Renal pelvis (tissue), 12 donors: ENCODE results near the gene BICRA. TPM values are rescaled to one million over a fixed set of nuclear protein-coding genes. Genes with fewer than 3 reads are reported as not detected.
"Not testable (repeated sequence)": the region's sequence is repeated elsewhere in the genome, so short reads cannot be mapped to it uniquely, and the experiment has no call there.

Source experiments
- DNase-seq: peaks from one replicate; pipeline ENCODE4 v3.0.0-alpha.2; 2013
- long read RNA-seq, 16 experiments: transcript quantifications; one replicate each; lab custom pipeline, GENCODE V29; 2026
- polyA plus RNA-seq, 3 donors: library from polyadenylated mRNA; unstranded; fragments of 120-200 nt; gene quantifications; one replicate each; pipeline ENCODE4 v1.2.1, GENCODE V29; 2013; ENCODE audit not compliant: insufficient read length in 3 of 3

BICRA gene
- 10 to 100 TPM; 14.1 to 19.7 (median 17.1) TPM for polyA plus RNA-seq
- long read RNA-seq, donor 1, transcript BICRA-203 (1 exons, 3,312 nt), result major isoform, 12 of 13 reads
- long read RNA-seq, donor 1, partial matches to known transcripts, result 0 of 13 reads
- long read RNA-seq, donor 1, other reads (novel, unspliced or antisense), result 0 of 13 reads
- long read RNA-seq, donor 2, transcript BICRA-202 (6 exons, 532 nt), result minor isoform, 5 of 13 reads
- long read RNA-seq, donor 2, transcript BICRA-203 (1 exons, 3,312 nt), result major isoform, 8 of 13 reads
- long read RNA-seq, donor 2, partial matches to known transcripts, result 0 of 13 reads
- long read RNA-seq, donor 2, other reads (novel, unspliced or antisense), result 0 of 13 reads
- long read RNA-seq, donor 3, transcript BICRA-203 (1 exons, 3,312 nt), result major isoform, 13 of 14 reads
- long read RNA-seq, donor 3, partial matches to known transcripts, result 0 of 14 reads
- long read RNA-seq, donor 3, other reads (novel, unspliced or antisense), result 0 of 14 reads
- long read RNA-seq, donor 4, transcript BICRA-203 (1 exons, 3,312 nt), result major isoform, 8 of 9 reads
- long read RNA-seq, donor 4, partial matches to known transcripts, result 0 of 9 reads
- long read RNA-seq, donor 4, other reads (novel, unspliced or antisense), result 0 of 9 reads
- long read RNA-seq, donor 5, partial matches to known transcripts, result 0 of 3 reads
- long read RNA-seq, donor 5, other reads (novel, unspliced or antisense), result 0 of 3 reads
- long read RNA-seq, donor 6, transcript BICRA-203 (1 exons, 3,312 nt), result major isoform, 21 of 22 reads
- long read RNA-seq, donor 6, partial matches to known transcripts, result 0 of 22 reads
- long read RNA-seq, donor 6, other reads (novel, unspliced or antisense), result 0 of 22 reads
- long read RNA-seq, donor 7, transcript BICRA-203 (1 exons, 3,312 nt), result major isoform, 13 of 16 reads
- long read RNA-seq, donor 7, partial matches to known transcripts, result 0 of 16 reads
- long read RNA-seq, donor 7, other reads (novel, unspliced or antisense), result 0 of 16 reads
- long read RNA-seq, donor 8, transcript BICRA-202 (6 exons, 532 nt), result minor isoform, 6 of 19 reads
- long read RNA-seq, donor 8, transcript BICRA-203 (1 exons, 3,312 nt), result major isoform, 13 of 19 reads
- long read RNA-seq, donor 8, partial matches to known transcripts, result 0 of 19 reads
- long read RNA-seq, donor 8, other reads (novel, unspliced or antisense), result 0 of 19 reads
- long read RNA-seq, donor 9, transcript BICRA-203 (1 exons, 3,312 nt), result major isoform, 13 of 14 reads
- long read RNA-seq, donor 9, partial matches to known transcripts, result 0 of 14 reads
- long read RNA-seq, donor 9, other reads (novel, unspliced or antisense), result 0 of 14 reads
- long read RNA-seq, donor 10, transcript BICRA-203 (1 exons, 3,312 nt), result major isoform, 29 of 30 reads
- long read RNA-seq, donor 10, partial matches to known transcripts, result 0 of 30 reads
- long read RNA-seq, donor 10, other reads (novel, unspliced or antisense), result 0 of 30 reads
- long read RNA-seq, donor 11, transcript BICRA-203 (1 exons, 3,312 nt), result major isoform, 14 of 16 reads
- long read RNA-seq, donor 11, partial matches to known transcripts, result 0 of 16 reads
- long read RNA-seq, donor 11, other reads (novel, unspliced or antisense), result 0 of 16 reads
- long read RNA-seq, donor 12, transcript BICRA-203 (1 exons, 3,312 nt), result major isoform, 22 of 25 reads
- long read RNA-seq, donor 12, partial matches to known transcripts, result 0 of 25 reads
- long read RNA-seq, donor 12, other reads (novel, unspliced or antisense), result 0 of 25 reads
- long read RNA-seq, donor 13, transcript BICRA-203 (1 exons, 3,312 nt), result major isoform, 22 of 23 reads
- long read RNA-seq, donor 13, partial matches to known transcripts, result 0 of 23 reads
- long read RNA-seq, donor 13, other reads (novel, unspliced or antisense), result 0 of 23 reads
- long read RNA-seq, donor 14, result 0 reads
- long read RNA-seq, donor 15, transcript BICRA-203 (1 exons, 3,312 nt), result major isoform, 22 of 24 reads
- long read RNA-seq, donor 15, partial matches to known transcripts, result 0 of 24 reads
- long read RNA-seq, donor 15, other reads (novel, unspliced or antisense), result 0 of 24 reads
- long read RNA-seq, donor 16, transcript BICRA-203 (1 exons, 3,312 nt), result major isoform, 18 of 19 reads
- long read RNA-seq, donor 16, partial matches to known transcripts, result 0 of 19 reads
- long read RNA-seq, donor 16, other reads (novel, unspliced or antisense), result 0 of 19 reads

DNA sequence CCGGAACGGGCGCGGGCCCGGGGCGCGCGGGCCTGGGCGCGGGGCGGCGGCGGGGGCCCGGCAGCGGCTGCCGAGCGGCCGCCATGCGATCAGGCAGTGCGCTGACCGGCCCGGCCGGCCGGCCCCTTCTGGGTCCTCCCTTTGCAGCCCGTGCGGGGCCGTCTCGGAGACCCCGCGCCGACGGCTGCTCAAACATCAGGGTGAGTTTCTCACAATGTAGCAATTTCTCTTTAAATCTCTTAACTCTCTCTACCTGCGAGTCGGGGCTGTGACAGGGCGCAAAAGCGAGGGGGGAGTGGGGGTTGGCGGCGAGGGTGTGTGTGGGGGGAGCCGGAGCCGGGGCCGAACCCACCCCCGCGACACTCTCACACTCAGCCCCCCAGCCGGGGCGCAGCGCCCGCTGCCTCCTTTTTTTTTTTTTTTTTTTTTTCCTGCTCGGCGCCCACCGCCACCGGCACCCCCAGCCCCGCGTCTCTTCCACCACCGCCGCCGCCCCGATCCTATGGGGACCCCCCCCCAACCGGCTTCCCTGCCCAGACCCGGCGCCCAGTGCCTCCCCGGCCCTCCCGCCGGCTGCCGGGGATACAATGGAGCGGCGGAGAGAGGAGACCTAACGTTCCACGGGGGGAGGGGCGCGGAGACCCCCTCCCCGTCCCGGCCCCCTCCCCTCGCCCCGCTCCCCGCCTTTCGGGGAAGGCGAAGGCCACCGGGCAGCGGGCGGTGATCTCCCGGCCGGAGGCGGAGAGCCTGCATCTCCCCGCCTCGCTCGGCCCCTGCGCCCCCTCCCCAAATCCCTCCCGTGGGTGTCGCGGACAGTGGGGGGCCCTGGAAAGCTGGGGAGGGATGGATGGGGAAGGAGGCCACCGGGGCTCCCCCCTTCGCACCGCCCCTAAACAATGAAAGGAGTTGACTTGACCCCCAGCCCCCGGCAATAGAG is at the start of gene BICRA:
Gene BICRA (plus strand): TSS at position 166 of the 937 bp plus-strand sequence. CDS start 64,441 bp downstream, outside the sequence.
- peak; percentile 89 for DNase-seq

DNA sequence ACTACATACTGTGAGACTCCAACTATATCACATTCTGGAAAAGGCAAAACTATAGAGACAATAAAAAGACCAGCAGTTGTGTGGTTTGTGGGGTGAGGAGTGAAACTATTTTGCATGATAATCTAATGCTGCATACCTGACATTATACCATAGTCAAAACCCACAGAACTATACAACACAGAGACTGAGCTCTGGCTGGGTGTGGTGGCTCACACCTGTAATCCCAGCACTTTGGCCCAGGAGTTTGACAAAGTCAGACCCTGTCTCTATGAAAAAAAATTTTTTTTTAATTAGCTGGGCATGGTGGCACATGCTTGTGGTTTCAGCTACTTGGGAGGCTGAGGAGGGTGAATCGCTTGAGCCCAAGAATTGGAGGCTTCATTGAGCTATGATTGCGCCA is 47.9 kb upstream of the BICRA start:
- DNase-seq, result no peak

- DNase-seq, result no peak
These were observed 47.4 kb upstream of the BICRA start for GRCh38 chr19:47561440-47562057.

GRCh38 chr19:47564081-47564480 is 44.9 kb upstream of the BICRA start:
- DNase-seq, result no peak

- DNase-seq, result no peak
These were observed 39.6 kb upstream of the BICRA start for GRCh38 chr19:47569331-47569730.

DNA sequence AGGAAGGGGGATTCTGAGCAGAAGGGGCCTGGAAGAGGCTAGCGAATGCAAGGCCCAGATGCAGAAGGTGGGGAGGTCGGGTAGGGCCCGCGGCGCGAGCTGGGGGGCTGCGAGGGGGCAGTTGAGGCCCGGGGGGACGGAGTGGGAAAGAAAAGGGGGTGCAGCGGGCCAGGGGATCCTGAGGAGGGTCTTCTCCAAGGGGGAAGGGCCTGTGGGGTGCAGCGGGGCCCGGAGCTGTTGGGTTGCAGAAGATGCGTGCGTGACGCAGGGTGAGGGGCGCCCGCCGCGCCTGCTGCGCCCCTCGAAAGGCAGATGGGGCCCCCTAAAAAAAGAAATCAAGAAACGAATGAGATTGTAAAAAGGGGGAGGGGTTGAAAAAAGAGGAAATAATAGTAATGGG is 36.3 kb upstream of the BICRA start:
- DNase-seq, result no peak

DNA sequence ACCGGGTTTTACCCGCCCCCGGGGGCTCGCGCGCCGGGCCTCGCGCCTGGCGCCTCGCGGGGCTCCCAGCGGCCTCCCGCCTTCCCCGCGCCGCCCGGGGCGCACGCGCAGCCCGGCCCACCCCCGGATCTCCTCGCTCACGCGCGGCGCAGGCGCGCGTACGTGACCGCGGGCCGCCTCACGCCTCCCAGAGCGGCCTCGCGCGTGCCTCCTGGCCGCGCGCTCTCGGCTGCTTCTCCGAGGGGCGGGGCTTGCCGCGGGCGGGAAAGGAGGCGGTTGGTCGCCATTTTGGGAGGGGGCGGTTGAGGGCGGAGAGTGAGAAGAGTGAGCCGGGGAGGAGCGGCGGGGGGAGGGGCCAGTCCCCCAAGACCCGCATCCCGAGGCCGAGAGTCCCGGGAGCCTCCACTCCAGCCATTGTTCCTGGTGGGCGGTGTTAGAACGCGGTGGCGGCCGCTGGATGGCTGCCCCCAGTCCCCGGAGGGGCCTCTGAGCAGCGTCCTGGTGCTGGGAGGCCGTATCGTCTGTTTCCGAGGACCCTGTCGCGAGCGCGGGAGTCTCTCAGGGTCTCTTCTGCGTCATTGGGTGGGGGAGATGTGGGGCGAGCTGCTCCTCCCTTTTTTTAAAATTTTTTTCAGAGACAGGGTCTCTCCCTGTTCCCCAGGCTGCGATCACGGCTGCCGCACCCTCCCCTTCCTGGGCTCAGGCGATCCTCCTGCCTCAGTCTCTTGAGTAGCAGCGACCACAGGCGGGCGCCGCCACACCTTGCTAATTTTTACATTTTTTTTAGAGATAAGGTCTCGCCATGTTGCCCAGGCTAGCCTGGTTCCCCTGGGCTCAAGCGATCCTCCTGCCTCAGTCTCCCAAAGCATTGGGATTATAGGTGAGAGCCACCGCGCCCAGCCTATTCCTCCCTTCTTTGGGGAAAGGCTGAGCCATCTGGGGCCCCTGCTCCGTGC is 35.6 kb upstream of the BICRA start, which contains the start of gene ZNF541:
Gene ZNF541 (minus strand): TSS at position 78 of the 956 bp plus-strand sequence. CDS start 17,292 bp downstream, outside the sequence.
- DNase-seq, result peak; percentile 56

DNA sequence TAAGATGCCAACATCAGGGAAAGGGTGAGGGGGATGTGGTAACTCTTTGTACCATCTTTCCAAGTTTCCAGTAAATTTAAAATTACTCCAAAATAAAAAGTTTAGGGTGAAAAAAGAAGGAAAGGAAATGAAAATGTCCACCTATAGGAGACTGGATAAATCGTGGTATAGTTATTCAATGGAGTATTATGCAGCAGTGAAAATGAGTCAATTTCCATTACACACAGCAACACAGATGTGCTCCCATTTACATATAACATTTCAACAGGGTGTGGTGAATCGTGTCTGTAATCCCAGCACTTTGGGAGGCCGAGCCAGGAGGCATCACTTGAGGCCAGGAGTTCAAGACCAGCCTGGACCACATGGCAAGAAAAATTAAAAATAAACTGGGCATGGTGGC is 28.5 kb upstream of the BICRA start:
- no peak for DNase-seq

GRCh38 chr19:47581605-47582319 is 27.2 kb upstream of the BICRA start:
- DNase-seq, result no peak

- DNase-seq, result no peak
These were observed 26.5 kb upstream of the BICRA start for GRCh38 chr19:47582320-47582909.

GRCh38 chr19:47583161-47583560 is 25.8 kb upstream of the BICRA start:
- DNase-seq, result not testable (repeated sequence)

DNA sequence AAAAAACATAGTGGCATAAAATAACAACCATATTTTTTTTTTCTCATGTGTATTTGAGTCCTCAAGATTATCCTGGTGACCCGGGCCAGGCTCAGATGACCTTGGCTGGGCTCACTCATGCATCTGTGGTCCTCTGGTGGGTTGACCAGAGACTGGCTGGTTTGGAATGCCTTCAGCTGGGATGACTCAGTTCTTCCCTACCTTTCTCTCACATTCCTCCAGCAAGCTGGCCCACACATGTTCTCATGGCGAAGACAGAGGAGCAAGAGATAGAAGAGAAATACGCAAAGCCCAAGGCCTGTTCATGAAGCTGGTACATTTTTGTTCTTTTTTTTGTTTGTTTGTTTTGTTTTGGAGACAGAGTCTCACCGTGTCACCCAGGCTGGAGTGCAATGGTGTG is 21.6 kb upstream of the BICRA start:
- DNase-seq, result no peak

GRCh38 chr19:47589824-47590223 is 19.1 kb upstream of the BICRA start:
- no peak for DNase-seq

DNA sequence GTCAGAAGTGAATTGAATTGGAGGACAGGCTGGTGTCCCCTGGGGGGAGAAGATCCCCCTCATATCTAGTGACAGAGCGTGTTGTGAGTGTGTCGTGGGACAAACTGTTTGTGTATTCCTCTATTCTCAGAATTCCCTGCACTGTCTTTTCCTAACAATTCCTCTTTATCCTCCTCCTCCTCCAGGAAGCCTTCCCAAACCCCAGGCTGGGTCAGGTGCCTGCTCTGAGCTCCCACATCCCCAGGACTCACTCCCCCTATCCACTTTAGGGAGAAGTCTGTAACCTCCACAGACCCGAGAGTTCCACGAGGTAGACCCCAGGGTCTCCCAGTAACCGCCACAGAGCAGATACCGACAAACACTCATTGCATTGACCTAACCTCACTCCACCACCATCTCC is 15.1 kb upstream of the BICRA start:
- DNase-seq, result no peak

DNA sequence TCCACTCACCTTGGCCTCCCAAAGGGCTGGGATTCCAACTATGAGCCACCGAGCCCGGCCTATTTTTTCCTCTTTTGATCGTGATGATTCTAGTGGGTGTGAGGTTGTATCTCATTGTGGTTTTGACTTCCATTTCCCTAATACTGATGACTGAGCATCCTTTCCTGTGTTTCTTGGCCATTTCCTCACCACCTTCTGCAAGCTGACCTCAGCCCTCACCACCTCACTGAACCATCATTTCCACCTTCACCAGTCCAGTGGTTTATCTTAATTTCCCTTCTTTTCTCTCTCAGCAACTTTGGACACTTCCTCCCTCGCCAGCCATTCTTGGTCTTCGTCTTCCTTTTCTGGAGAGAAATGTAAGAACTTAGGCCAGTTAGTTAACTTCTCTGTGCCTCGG is 13.0 kb upstream of the BICRA start:
- no peak for DNase-seq
